ENCODE measurements around the gene RAD51B.

RAD51B gene

DNA sequence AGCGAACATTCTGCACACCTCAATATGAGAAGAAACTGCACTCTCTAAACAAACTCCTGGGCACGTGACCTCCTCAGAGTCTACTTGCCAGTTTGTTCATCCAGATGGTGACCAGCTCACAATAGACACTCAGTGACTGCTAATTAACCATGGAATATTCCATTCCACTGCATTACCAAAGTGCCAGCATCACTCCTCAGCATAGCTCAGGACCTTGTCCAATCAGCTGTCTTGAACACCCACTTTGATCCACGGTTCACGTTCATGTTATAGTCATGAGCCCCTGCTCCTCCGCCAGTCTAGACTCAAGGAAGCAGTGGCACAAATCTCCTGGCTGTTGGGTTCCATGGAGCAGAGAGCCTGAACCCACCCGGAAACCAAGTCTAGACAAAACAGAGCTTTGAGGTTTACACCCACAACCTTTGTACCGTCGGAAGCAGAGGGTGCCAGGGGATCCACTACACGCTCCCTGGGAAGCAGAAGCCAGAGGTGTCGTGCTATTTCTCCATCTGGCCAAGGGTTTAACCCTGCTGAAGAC, 688.0 kb downstream of the RAD51B start:
- TF ChIP-seq ZNF677 (tag by site-specific recombination; IDR thresholded peaks at IDR 0.05) = no peak
- TF ChIP-seq, protein P1, sequence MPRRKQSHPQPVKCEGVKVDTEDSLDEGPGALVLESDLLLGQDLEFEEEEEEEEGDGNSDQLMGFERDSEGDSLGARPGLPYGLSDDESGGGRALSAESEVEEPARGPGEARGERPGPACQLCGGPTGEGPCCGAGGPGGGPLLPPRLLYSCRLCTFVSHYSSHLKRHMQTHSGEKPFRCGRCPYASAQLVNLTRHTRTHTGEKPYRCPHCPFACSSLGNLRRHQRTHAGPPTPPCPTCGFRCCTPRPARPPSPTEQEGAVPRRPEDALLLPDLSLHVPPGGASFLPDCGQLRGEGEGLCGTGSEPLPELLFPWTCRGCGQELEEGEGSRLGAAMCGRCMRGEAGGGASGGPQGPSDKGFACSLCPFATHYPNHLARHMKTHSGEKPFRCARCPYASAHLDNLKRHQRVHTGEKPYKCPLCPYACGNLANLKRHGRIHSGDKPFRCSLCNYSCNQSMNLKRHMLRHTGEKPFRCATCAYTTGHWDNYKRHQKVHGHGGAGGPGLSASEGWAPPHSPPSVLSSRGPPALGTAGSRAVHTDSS (tag by site-specific recombination; IDR thresholded peaks at IDR 0.05) = no peak
- no peak for TF ChIP-seq ZNF416 (tag by site-specific recombination; IDR thresholded peaks at IDR 0.05)
- no peak for TF ChIP-seq ZNF623 (tag by site-specific recombination; IDR thresholded peaks at IDR 0.05)
- no peak for TF ChIP-seq ZNF211 (tag by site-specific recombination; IDR thresholded peaks at IDR 0.05; ENCODE audit: low read depth)
- no peak for TF ChIP-seq ZSCAN23 (tag by site-specific recombination; IDR thresholded peaks at IDR 0.05)
- TF ChIP-seq MEIS1 (CRISPR knock-in tag; IDR thresholded peaks at IDR 0.05; ENCODE audit: borderline replicate concordance) = no peak
- TF ChIP-seq ZNF324 (tag by site-specific recombination; IDR thresholded peaks at IDR 0.05) = no peak
- no peak for TF ChIP-seq RBAK (tag by site-specific recombination; IDR thresholded peaks at IDR 0.05)
- TF ChIP-seq KLF10 (tag by site-specific recombination; IDR thresholded peaks at IDR 0.05) = no peak
- TF ChIP-seq ZNF184 (tag by site-specific recombination; IDR thresholded peaks at IDR 0.05) = no peak
- no peak for TF ChIP-seq GFI1B (tag by site-specific recombination; IDR thresholded peaks at IDR 0.05)
- no peak for TF ChIP-seq ZNF548 (tag by site-specific recombination; IDR thresholded peaks at IDR 0.05)
- TF ChIP-seq, protein P2, sequence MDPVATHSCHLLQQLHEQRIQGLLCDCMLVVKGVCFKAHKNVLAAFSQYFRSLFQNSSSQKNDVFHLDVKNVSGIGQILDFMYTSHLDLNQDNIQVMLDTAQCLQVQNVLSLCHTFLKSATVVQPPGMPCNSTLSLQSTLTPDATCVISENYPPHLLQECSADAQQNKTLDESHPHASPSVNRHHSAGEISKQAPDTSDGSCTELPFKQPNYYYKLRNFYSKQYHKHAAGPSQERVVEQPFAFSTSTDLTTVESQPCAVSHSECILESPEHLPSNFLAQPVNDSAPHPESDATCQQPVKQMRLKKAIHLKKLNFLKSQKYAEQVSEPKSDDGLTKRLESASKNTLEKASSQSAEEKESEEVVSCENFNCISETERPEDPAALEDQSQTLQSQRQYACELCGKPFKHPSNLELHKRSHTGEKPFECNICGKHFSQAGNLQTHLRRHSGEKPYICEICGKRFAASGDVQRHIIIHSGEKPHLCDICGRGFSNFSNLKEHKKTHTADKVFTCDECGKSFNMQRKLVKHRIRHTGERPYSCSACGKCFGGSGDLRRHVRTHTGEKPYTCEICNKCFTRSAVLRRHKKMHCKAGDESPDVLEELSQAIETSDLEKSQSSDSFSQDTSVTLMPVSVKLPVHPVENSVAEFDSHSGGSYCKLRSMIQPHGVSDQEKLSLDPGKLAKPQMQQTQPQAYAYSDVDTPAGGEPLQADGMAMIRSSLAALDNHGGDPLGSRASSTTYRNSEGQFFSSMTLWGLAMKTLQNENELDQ (tag by site-specific recombination; IDR thresholded peaks at IDR 0.05; ENCODE audit: low read depth) = no peak
- no peak for TF ChIP-seq KLF9 (tag by site-specific recombination; IDR thresholded peaks at IDR 0.05; ENCODE audit: low read depth)
- TF ChIP-seq, protein P3, sequence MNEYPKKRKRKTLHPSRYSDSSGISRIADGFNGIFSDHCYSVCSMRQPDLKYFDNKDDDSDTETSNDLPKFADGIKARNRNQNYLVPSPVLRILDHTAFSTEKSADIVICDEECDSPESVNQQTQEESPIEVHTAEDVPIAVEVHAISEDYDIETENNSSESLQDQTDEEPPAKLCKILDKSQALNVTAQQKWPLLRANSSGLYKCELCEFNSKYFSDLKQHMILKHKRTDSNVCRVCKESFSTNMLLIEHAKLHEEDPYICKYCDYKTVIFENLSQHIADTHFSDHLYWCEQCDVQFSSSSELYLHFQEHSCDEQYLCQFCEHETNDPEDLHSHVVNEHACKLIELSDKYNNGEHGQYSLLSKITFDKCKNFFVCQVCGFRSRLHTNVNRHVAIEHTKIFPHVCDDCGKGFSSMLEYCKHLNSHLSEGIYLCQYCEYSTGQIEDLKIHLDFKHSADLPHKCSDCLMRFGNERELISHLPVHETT (tag by site-specific recombination; IDR thresholded peaks at IDR 0.05) = no peak
- POLR2A ChIA-PET = no interaction called here
- Histone ChIP-seq H3K36me3 (ENCODE audit: control insufficient read depth in 2 of 2, insufficient read depth in 1 of 2, low read length in 2 of 2) (no peaks in the 10 kb centered on the region), H3K9me3 (ENCODE audit: control insufficient read depth, insufficient read depth, low read depth, low read length) (no peaks in the 10 kb centered on the region), H3K4me3 (ENCODE audit: low read depth, low read length) (no peak overlapping the region), H3K27ac (ENCODE audit: extremely low read depth, low read depth, low read length) (no peak overlapping the region), H3K4me1 (ENCODE audit: control insufficient read depth, insufficient read depth, low read length) (no peaks in the 10 kb centered on the region)
- CTCF ChIA-PET = no interaction called here

DNA sequence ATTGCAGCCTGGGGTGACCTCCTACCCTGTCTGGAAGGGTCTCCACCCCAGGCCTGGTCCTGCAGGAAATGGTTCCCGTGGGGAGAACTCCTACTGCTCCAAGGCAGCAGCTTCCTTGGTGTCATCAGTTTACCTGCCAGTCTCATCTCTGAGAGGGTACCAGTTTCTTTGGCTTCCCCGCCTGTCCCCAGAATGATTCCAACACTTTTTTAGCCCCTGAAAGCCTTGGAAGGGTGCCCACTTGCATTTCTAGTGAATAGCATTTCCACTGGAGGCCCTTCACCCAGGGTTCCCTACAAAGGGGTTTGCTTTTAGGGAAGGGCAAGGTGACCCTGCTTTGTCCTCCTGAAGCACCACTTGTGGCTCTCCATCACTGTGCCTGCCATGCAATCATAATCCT, 689.0 kb downstream of the RAD51B start:
- H3K4me3 ChIP-seq (ENCODE audit: low read depth, low read length) = no peak overlapping the region
- POLR2A ChIA-PET = no interaction called here
- no peak overlapping the region for H3K27ac ChIP-seq (ENCODE audit: extremely low read depth, low read depth, low read length)
- TF ChIP-seq ZNF157 (tag by site-specific recombination; IDR thresholded peaks at IDR 0.05) (no peak), ZNF549 (tag by site-specific recombination; IDR thresholded peaks at IDR 0.05) (no peak), KLF7 (tag by site-specific recombination; IDR thresholded peaks at IDR 0.05; ENCODE audit: borderline replicate concordance) (no peak), ZFHX2 (tag by site-specific recombination; conservative IDR thresholded peaks at IDR 0.05) (no peak), ZBTB48 (tag by site-specific recombination; IDR thresholded peaks at IDR 0.05) (no peak), ZNF146 (tag by site-specific recombination; IDR thresholded peaks at IDR 0.05) (no peak), ZSCAN16 (tag by site-specific recombination; IDR thresholded peaks at IDR 0.05) (no peak), ZNF623 (tag by site-specific recombination; IDR thresholded peaks at IDR 0.05) (no peak), SCRT1 (tag by site-specific recombination; IDR thresholded peaks at IDR 0.05; ENCODE audit: borderline replicate concordance) (no peak), ZBTB1 (tag by site-specific recombination; IDR thresholded peaks at IDR 0.05) (no peak), ZNF133 (tag by site-specific recombination; IDR thresholded peaks at IDR 0.05) (no peak)
- TF ChIP-seq, protein P4, sequence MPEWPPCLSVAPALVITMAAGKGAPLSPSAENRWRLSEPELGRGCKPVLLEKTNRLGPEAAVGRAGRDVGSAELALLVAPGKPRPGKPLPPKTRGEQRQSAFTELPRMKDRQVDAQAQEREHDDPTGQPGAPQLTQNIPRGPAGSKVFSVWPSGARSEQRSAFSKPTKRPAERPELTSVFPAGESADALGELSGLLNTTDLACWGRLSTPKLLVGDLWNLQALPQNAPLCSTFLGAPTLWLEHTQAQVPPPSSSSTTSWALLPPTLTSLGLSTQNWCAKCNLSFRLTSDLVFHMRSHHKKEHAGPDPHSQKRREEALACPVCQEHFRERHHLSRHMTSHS (tag by site-specific recombination; IDR thresholded peaks at IDR 0.05) = no peak
- CTCF ChIA-PET = no interaction called here
- no peaks in the 10 kb centered on the region for H3K36me3 ChIP-seq (ENCODE audit: control insufficient read depth in 2 of 2, insufficient read depth in 1 of 2, low read length in 2 of 2)
- no peaks in the 10 kb centered on the region for H3K4me1 ChIP-seq (ENCODE audit: control insufficient read depth, insufficient read depth, low read length)
- H3K9me3 ChIP-seq (ENCODE audit: control insufficient read depth, insufficient read depth, low read depth, low read length) = no peaks in the 10 kb centered on the region

Measured in HEK293 (cell line).